Activated CD4-positive, alpha-beta T cell treated with anti-CD3 and anti-CD28 coated beads, Interleukin-10, Interleukin-2, amounts not matched to agents 100 ng/mL and 50 ng/mL, durations not matched to agents 16 hours and 8 hours (primary cell): ENCODE data around the gene USPL1.

Source experiments
- DNase-seq: peaks from one replicate; pipeline ENCODE4 v3.0.0-alpha.2; 2020

The USPL1 gene

GRCh38 chr13:30664689-30665275 is 47.1 kb downstream of the USPL1 start:
- DNase-seq, result no peak

DNA sequence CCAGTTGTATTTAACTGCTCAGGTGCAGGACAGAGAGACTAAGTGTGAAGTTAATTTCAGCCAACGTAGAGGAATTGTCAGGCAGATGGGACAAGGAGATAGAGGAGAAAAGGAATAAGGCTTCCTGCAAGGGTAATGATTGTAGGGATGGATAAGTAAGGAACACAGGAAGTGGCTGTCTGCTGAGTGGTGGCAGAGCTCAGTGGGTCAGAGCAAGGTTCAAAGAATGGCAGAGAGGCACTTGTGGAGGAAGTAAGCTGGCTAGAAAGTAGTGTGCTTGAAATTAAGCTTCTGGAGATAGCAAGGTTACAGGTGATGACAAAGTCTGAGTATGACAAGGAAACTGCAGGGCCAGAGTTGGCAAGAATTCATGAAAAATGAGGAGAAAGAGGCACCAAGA is 47.9 kb downstream of the USPL1 start:
- DNase-seq, result no peak

DNA sequence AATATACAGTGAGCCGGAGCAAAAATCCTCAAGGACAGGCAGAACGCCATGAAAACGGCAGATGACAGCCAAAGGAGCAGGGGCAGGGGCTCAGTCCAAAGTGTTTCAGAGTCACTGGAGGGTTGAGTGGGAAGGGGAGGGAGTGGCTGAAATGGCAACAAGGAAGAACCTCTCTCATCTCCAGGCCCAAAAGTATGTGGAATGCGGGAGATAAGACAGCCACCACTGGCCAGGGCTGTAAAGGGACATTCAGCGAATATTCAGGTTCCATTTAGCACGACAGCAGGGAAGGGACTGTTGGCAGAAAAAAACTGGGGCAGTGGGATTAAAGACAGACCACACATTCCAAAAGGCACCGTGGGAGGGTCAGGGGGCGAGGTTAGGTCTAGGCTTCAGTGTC is 48.4 kb downstream of the USPL1 start:
- DNase-seq, result no peak

DNA sequence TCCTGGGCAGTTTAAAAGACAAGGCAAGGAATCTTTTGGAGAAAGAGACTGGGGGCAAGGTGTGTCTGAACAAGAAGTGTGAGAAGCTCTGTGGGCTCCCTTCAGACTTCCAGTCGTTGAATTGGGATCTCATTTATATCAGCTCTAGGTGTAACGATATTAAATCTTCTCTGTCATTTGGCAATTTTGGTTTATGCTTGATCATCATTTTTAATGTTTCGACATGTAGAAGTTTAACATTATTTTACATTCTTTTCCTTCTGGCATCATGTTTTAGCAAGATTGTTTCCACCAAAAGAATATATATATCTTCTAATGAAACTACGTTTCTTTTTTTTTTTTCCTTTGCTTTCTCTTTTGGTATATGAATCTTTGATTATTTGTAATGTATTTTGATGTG is 49.3 kb downstream of the USPL1 start:
- no peak for DNase-seq

DNA sequence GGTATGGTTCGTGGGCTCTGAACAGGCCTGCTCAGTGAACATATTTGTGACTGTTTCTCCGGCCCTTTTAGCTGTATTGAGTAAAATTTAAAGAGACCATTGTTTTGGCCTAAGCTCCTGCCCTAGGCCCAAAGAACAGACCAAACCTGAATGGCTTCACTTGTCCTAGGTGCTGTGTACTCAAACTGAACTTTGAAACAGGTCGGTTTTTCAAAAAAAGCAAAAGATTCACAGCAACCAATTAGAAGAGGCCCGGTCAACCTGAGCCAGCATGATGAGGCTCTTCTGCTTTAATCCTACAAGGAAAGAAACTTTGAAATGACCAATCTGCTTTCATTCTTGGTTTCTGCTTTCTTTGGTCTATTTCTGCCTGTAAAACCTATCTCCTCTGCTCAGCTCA is 50.6 kb downstream of the USPL1 start:
- DNase-seq, result no peak

GRCh38 chr13:30671271-30671815 is 53.6 kb downstream of the USPL1 start:
- no peak for DNase-seq

- DNase-seq, result peak; percentile 95
Observed at GRCh38 chr13:30673669-30674521, 56.2 kb downstream of the USPL1 start.

GRCh38 chr13:30675717-30676116 is 58.0 kb downstream of the USPL1 start:
- DNase-seq, result no peak

GRCh38 chr13:30676672-30677071 is 59.0 kb downstream of the USPL1 start:
- DNase-seq, result no peak

GRCh38 chr13:30679483-30680330 is 62.0 kb downstream of the USPL1 start:
- DNase-seq, result peak; percentile 52

DNA sequence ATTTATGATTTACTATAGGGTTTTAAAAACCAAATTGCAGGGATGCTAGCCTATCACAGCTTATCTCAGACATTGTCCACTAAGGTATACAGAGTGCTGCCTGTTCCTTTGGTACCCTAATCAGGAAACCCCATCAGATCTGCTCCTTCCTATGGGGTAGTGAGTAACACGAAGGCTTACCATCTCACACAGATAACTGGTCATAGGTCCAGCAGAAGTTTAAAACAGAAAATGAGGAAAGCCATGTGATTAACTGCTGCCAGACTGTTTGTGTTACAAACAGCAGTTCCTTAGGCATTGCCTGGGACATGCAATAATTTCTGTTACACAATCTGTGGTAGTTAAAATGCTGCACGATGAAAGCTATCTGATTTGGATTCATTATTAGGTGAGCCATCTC is 64.1 kb downstream of the USPL1 start:
- no peak for DNase-seq

DNA sequence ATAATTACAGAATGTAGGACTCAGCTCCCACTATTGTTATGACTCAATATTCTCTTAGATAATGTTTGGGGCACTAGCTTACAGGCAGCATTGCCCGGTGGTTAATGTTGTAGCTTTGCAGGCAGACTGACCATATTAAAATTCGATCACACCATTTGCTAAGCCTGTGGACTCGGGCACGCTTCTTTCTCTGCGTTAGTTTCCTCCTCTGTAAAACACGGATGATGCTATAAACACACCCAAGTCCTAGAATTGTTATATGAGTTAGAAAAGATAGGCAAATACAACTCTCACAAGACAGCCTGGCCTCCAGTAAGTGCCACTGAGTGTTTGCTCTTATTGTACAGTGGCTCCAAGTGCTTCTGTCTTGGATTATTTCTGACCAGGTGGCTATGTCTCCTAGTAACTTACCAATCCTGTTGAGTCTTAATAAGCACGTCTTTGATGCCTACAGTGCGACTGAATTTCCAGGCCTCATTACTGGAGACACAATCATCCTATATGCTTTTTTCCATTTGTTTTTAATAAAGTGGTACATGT is 67.7 kb downstream of the USPL1 start:
- no peak for DNase-seq

GRCh38 chr13:30685987-30686386 is 68.3 kb downstream of the USPL1 start:
- no peak for DNase-seq

- DNase-seq, result no peak
Observed at GRCh38 chr13:30687601-30688000, 69.9 kb downstream of the USPL1 start.

DNA sequence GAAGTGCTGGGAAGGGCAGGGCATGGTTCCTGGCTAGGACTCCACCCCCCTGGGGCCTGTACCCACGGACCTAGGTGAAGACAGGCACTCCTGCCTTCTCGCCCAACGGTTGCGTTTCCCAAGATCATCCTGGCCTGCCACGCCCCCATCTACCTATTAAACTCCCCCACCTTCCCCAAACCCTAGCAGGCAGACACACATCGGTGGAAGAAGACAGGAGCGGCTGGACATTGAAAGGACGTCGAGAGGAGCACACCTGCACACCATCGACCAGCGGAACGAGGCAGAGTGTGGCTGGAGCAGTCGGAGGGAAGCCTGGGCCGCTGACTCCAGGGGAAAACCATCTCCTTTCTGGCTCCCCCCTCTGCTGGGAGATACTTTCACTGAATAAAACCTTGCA is 72.0 kb downstream of the USPL1 start:
- no peak for DNase-seq

GRCh38 chr13:30690282-30691188 is 72.8 kb downstream of the USPL1 start:
- no peak for DNase-seq

- no peak for DNase-seq
Observed at GRCh38 chr13:30692113-30692512, 74.4 kb downstream of the USPL1 start.

- peak; percentile 51 for DNase-seq
Observed at GRCh38 chr13:30696278-30697176, 78.8 kb downstream of the USPL1 start.

DNA sequence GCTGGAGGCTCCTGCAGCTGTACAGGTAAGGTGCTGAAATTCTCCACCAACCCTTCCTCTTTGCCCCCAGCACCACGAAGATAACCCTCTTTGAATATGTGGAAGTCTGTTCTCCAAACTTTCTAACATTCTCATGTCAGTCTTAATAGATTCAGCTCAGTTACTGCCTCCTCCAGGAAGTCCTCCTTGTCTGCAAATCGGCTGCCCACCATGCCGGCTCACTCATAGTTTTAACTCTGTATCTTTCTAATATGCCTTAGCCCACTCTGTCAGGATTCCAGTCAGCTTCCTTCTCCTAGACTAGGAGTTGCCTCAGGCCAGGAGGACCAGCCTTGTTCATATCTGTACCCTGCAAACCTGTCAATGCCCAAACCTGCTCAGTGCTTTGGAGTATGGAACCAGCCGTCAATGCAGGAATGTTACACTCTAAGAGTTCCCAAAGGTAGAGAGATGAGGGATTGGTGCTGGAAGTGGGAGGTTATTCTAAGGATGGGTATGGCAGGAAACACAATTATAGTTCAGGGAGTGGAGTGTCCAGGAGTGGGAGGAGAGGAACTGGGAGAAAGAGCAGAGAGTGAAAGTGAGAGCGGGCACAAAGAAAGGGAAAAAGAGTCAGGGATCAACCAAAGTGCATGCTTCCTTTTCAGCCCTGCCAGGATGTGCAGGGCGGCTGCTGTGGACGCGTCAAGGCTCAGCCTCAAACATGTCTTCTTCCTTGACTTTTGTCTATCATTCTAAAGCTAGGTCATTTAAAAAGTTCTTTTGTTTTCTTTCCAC is 79.6 kb downstream of the USPL1 start:
- DNase-seq, result no peak

DNA sequence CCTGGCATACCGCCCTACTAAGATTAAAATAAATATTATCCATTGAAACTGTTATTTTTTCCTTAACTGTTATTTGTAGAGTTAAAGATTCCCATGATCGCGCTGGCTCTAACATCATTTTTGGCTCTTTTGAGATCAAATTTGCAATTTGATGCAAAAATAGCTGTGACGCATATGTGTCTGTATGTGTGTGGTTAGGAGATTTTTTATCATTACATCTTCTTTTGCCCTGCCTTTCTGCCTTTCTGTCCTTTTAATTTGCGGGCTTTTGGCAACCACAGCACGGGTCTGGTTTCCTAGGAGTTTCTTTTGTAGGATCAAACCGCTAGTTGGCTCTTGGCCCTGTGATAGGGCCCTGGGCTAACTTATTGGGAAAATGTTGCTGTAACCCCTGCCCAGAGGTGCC is 80.3 kb downstream of the USPL1 start:
- no peak for DNase-seq
